ENCODE data around the gene LBR.
"Not testable (repeated sequence)": the region's sequence is repeated elsewhere in the genome, so short reads cannot be mapped to it uniquely, and the experiment has no call there.

LBR gene

DNA sequence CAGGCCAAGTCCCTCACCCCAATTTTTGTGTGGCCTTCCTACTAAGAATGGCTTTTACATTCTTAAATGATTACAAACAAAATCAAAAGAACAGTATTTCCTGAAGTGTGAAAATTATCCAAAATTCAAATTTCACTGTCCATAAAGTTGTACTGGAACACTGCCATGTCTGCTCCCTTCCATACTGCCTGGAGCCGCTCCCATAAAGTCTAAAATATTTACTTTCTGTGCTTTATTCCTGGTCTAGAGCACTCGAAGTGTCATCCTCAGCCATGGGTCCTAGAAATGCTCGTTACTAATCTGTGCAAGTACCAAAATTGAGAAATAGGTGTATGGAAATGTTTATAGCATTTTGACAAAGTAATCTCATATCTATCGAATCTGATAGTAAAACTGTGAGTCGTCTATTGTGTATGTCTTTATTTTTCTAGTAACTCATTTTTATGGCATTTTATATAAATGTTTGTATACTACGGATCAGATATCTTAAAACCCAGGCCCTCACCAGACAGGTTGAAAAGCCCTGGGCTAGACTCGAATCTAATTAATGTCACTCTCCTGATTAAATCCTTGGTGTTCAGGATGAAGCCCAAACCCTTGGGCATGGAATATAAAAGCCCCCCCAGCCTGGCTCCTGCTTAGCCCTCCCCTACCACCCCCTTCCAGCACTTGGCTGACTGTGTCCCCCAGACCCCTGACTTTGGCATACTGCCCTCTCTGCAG lies 4.9 kb downstream of the LBR start:
- no peak for DNase-seq (ENCODE audit: low spot score)

DNA sequence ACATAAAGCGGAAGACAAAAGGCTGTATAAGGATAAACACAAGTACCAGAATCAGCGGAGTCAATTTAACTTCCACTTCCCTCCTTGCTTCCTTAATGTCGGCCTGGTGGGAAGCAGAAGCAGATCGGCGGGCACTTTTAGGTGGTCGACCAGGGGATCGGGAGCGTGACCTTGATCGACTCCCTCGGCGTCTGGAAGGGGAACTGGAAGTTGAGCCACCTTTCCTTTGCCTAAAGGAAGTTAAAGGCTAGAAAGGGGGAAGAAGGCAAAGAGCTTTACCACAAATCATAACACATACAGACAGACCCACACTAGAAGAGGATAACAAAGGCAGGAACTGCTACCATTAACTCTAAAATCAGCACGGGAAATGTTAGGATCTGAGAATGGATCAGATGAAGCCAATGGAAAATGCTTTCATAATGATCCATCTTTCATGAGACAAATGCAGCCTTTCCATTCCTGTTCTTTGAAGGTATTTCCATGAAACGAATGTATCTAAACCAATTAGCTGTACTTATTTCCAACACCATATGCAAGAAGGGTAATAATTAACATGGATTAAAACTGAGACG lies 5.7 kb downstream of the LBR start:
- no peak for DNase-seq (ENCODE audit: low spot score)

DNA sequence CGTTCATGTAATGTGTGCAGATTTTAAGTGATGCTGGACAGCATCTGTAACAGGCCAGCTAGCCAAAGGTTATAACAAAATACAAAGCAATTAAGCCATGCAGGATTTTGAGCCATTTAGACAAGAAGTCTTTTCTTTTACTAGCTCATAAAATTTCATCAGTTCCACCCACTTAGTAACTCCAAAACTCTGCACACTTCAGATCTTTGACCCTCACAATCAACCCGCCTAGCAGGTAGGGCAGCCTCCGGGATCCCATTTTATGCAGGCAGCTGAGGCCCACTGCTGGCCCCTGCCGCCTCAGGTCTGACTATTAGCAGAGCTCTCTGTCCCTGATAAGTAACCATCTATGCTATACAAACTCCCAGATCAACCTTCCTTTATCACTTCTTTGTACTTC lies 9.2 kb downstream of the LBR start:
- DNase-seq (ENCODE audit: low spot score) = no peak

- DNase-seq (ENCODE audit: low spot score) = no peak
Observed at GRCh38 chr1:225418059-225418458, 9.8 kb downstream of the LBR start.

DNA sequence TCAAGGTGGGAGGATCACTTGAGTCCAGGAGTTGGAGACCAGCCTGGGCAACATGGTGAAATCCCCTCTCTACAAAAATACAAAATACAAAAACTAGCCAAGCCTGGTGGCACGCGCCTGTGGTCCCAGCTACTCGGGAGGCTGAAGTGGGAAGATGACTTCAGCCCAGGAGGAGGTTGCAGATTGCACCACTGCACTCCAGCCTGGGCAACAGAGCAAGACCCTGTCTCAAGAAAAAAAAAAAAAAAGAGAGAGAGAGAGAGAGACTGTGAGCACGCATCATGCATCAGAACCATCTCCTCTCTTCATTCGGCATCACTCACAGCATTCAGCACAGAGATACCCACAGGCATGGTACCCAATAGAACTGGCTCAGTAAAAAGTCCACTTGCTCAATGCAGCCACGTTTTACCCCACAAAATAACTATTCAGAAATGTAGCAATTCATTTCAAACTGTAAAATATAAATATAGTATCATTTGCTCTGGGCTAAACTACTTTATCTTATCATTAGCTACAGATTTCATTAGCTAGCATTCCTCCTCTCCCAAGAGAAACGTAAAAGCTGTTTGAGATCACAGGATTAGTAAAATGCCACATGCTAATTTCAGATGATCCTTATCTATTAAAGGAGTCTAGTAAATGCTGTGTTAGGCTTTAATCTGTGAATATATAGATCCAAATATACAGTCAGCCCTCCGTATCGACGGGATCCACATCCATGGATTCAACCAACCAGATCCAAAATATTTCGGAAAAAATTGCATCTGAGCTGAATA lies 11.7 kb downstream of the LBR start:
- no peak for DNase-seq (ENCODE audit: low spot score)

GRCh38 chr1:225415307-225415706 lies 12.5 kb downstream of the LBR start:
- DNase-seq (ENCODE audit: low spot score) = no peak

DNA sequence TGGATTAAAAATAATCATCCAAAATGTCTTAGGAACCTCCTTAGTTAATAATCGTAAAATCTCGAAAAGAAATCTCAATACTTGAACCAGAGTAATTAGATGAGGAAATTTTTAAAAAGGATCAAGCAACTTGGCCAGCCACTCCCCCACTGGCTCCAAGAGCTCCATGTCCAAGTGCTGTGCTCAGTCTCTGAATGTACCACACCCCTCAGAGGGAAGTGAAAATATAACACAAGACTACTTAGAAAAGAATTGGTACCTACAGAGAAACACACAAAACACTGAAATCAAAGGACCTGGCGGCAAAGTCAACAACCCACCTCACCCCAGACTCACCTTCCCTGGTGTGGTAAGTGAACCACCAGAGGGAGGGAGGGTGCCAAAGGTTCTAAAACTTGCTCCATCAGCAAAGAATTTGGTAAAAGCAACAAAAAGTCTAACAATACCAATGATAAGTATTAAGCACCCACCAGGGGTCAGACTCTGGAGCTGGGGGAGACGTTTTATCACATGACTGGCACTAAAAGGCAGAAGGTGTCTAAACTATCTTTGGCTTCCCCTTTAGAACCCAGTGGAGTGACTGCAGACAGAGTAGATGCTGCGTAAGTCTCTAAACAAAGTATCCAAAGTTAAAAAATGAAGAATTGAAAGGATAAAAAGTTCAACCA lies 14.0 kb downstream of the LBR start:
- no peak for DNase-seq (ENCODE audit: low spot score)

- DNase-seq (ENCODE audit: low spot score) = no peak
Observed at GRCh38 chr1:225412803-225413351, 15.0 kb downstream of the LBR start.

DNA sequence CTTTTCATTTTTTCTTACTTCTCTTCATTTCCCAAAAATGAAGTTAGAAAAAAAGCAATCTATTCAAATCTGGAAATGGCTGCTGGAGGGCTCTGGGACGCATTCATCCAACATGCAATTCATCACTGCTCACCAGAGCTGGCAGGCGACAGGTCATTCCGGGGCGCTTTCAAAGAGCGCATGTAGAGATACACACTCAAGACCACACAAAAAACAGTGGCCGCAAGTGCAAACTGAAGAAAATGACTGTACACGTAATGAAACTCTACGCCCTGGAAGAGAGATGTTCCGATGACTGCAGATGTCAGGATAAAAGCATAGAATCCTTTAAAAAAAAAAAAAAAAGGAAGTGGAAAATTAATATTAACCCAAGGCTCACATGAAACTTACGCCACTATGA lies 15.5 kb downstream of the LBR start:
- DNase-seq (ENCODE audit: low spot score) = no peak

DNA sequence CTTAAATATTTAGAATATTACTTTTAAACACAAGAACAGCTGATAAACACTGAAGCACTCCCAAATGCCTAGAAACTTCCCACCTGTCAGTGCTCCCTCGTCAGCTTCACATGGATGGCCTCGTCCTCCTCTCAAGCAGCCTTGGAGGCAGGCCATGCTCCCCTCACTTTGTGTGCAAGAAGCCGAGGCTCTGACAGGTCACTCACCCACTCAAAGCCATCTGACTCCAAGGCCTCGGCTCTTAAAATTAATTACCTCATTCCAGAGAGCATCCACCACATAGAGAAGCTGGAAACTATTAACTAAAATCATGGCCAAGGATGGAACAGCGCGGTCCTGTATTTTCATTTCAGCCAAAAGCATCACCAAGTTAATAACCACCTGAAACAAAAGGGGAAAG lies 17.8 kb downstream of the LBR start:
- no peak for DNase-seq (ENCODE audit: low spot score)

DNA sequence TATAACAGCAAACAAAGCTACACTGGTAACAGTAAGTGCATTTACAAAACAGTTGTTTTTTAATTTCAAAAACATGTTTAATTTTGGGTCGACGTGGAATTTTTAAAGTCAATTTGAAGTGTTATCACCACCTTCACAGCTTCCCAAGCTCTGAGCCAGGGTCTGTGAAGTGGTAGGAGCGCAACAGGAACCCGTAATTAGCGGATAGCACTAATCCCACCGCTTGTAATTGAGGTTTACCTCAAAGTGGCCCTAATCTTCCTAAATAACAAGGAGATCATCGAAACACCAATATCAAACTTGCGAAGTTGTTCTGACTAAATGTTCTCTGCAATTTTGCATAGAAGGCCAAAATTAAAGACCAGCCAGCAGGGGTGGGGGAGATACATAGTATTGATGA lies 18.8 kb downstream of the LBR start:
- no peak for DNase-seq (ENCODE audit: low spot score)

DNA sequence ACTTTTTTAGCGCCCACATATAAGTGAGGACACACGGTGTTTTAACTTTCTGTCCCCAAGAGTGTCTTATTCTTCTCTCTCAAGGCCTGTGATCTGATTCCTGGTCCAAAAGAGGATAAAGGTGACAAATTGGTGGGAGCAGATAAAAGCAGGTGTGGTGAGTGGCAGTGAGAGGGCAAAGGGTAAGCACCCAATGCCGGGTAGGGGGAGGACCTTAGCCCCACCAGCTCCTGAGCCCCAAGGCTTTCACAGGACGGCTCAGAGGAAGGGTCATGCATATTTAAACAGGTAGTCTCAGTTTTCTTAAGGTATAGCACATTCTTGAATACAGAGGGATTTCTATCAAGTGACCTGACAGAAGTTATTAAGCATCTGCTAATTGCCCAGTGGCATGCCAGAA lies 19.6 kb downstream of the LBR start:
- no peak for DNase-seq (ENCODE audit: low spot score)

DNA sequence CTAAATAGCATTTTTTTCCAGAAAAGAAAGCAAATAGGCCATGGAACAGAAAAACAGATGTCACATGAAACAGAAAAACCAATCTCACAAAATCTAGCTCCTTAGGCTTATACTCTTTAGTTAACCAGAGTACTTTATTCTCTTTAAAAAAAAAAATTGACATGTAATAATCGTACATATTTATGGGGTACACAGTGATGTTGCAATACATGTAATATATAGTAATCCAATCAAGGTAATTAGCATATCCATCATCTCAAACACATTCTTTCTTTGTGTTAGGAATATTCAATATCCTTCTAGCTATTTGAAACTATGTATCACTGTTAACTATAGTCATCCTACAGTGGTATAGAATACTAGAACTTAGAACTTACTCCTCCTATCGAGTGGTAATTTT lies 20.1 kb downstream of the LBR start:
- no peak for DNase-seq (ENCODE audit: low spot score)

DNA sequence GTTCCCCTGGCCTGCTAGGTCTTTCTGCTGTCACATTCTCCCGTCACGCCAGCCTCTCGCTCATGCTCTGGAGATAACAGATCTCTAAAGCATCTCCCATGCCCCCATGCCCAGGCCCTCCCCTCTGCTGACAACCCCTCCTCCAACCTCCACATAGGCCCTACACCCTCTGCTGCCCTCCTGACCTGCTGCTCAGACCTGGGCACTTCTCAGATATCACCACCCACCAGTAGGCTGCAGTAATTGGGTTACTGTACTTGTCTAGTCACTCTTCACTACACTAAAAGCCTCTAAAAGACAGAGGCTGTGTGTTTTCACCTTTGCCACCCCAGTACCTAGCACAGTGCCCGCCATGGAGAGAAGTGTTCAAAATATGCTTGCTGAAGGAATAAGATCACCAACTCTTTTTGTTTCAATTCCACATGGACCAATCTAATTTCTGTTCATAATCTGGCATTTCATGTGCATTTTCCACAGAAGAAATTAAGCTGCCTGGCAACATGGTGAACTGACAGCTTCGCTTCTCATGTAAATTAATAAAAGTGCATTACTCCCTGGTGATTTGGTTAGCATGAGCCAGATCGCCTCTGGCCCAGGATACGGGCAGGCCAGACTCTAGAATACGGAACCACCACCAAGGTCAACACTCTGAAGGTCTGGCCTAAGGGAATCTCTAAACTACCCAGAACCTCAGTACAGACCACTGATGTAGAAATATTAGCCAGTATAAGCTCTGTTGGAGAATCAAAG lies 20.7 kb downstream of the LBR start:
- no peak for DNase-seq (ENCODE audit: low spot score)

DNA sequence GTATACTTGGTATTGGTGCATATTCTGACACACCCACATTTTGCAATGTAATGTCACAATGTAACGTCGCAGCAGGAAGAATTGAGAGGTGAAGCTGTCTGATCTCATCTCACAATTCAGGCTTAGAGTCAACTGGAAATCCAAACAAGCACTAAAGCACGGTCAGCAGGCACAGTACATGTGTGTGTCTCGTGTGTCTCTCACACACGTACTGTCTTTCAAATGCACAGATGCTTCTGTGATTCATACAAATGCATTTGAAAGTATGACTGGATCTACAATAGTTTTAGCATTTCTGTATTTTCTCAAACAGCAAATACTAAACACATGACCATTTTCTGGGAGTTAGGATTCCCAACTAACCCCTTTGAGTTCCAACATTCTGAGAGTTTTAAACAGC lies 26.9 kb downstream of the LBR start:
- no peak for DNase-seq (ENCODE audit: low spot score)

DNA sequence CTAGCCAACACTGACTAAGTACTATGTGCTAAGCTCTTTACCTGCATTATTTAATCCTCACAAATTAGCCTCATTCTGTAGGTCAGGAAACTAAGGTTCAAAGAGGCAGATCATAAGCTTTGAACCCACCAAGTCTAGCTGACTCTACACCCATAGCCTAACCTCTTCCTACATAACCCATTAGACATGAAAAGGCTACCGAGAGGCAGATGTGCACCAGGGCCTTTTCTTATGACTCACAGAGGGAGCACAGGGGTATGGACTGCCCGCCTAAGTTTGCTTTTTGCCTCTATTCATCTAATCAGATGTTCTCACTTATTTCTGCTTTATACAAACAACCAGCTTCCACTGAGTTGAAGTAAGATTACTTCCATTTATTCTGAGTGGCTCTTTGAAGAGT lies 31.5 kb downstream of the LBR start:
- DNase-seq (ENCODE audit: low spot score) = no peak

GRCh38 chr1:225389843-225390242 lies 38.0 kb downstream of the LBR start:
- no peak for DNase-seq (ENCODE audit: low spot score)

DNA sequence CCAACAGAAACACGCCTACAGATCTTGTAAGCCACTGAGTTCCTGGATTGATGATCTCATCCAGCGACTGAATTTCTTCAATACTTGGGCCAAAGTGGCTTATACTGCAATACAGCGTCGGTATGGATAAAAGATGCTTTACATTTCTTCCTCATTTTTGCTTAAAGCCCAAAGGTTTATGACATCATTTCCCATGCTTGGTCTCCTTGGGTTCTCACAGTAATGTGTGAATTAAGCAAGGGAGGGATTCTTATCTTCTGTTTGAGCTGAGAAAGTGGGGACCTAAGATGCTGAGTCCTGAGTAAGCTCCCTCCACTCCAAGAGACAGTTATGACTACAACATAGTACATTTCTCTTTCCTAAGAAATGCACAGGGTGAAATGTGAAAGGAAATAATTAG lies 39.5 kb downstream of the LBR start:
- no peak for DNase-seq (ENCODE audit: low spot score)

DNA sequence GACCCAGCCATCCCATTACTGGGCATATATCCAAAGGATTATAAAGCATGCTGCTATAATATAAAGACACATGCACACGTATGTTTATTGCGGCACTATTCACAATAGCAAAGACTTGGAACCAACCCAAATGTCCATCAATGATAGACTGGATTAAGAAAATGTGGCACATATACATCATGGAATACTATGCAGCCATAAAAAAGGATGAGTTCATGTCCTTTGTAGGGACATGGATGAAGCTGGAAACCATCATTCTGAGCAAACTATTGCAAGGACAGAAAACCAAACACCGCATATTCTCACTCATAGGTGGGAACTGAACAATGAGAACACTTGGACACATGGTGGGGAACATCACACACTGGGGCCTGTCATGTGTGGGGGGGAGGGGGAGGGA lies 41.0 kb downstream of the LBR start:
- not testable (repeated sequence) for DNase-seq (ENCODE audit: low spot score)

GRCh38 chr1:225380691-225381090 lies 47.1 kb downstream of the LBR start:
- no peak for DNase-seq (ENCODE audit: low spot score)

DNA sequence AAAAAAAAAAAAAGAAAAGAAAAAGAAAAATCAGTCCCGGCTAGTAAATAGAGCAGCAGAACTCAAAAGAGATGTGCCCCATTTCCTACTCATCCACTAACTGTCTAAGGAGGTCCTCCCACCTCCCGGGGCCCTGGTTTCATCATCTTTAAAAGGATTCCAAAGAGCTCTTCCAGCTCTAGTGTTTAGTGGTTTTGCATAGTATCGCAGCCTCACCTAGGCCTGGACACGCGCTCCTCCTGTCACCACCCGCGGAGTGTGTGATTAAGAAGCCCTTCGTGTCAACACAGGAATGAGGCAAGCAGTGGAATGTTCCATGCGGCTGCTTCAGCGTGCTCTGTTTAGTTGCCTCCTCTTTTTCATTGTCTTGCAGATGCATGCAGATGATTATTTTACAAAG lies 49.0 kb downstream of the LBR start:
- DNase-seq (ENCODE audit: low spot score) = no peak

- no peak for DNase-seq (ENCODE audit: low spot score)
Observed at GRCh38 chr1:225374996-225375395, 52.8 kb downstream of the LBR start.
